K562 (cell line): ENCODE results near the gene AGRP. TPM values are rescaled to one million over a fixed set of nuclear protein-coding genes. Genes with fewer than 3 reads are reported as not detected.

ENCODE experiments used
- AFF4 ChIP-seq: sonication (generic); formaldehyde crosslinking; IDR thresholded peaks from 2 replicates; pipeline ENCODE4 v1.8.0; 2023; ENCODE audit warnings: mild to moderate bottlenecking, missing genetic modification reagents
- E2F4 ChIP-seq: sonication (generic); formaldehyde crosslinking; IDR thresholded peaks from 2 replicates; pipeline ENCODE4 v1.8.0; 2022; ENCODE audit warnings: mild to moderate bottlenecking, low read depth, missing genetic modification reagents
- EGR1 ChIP-seq: fragments of 450-650 bp; conservative IDR thresholded peaks from 2 replicates; pipeline ENCODE4 v1.6.1; 2017; ENCODE audit warnings: mild to moderate bottlenecking
- FOXO4 ChIP-seq: fragments of 450-650 bp; formaldehyde crosslinking; IDR thresholded peaks from 2 replicates; pipeline ENCODE4 v1.4.0; 2020; ENCODE audit warnings: mild to moderate bottlenecking, moderate library complexity
- FOXP1 ChIP-seq: sonication (generic); formaldehyde crosslinking; IDR thresholded peaks from 2 replicates; pipeline ENCODE4 v1.8.0; 2022; ENCODE audit warnings: mild to moderate bottlenecking, missing genetic modification reagents
- HDAC2 ChIP-seq: fragments of 450-650 bp; IDR thresholded peaks from 2 replicates; pipeline ENCODE4 v1.6.1; 2016; ENCODE audit warnings: mild to moderate bottlenecking
- ID3 ChIP-seq, 2 experiments: fragments of 250-450 bp in 1 of 2; fragments of 450-650 bp in 1 of 2; sonication (Bioruptor Pico) in 1 of 2; IDR thresholded peaks; 2 replicates each; pipeline versions ENCODE4 v1.6.1 to v1.8.0; 2016 to 2021; ENCODE audit warnings: mild to moderate bottlenecking in 2 of 2, moderate library complexity in 2 of 2, missing compliant biosample characterization in 1 of 2, missing genetic modification characterization in 1 of 2
- NR2C2 ChIP-seq, 2 experiments: fragments of 200-800 bp in 1 of 2; sonication (Bioruptor generic) in 1 of 2; sonication (generic) in 1 of 2; formaldehyde crosslinking in 1 of 2; IDR thresholded peaks; 2 replicates each; pipeline versions ENCODE4 v1.6.1 to v1.8.0; 2016 to 2022; ENCODE audit warnings: mild to moderate bottlenecking in 1 of 2, missing compliant biosample characterization in 1 of 2, missing genetic modification characterization in 1 of 2, missing genetic modification reagents in 1 of 2
- RBM15 ChIP-seq: fragments of 200-400 bp; formaldehyde crosslinking; IDR thresholded peaks from 2 replicates; pipeline ENCODE4 v1.6.1; 2018; ENCODE audit warnings: mild to moderate bottlenecking, low read length, moderate library complexity; ENCODE audit not compliant: insufficient read depth
- RUNX1 ChIP-seq: sonication (generic); IDR thresholded peaks from 2 replicates; pipeline ENCODE4 v1.6.1; 2016; ENCODE audit warnings: antibody characterized with exemption, low read depth
- SRSF7 ChIP-seq: fragments of 200-400 bp; formaldehyde crosslinking; optimal IDR thresholded peaks from 2 replicates; pipeline ENCODE3; 2017; ENCODE audit warnings: mild to moderate bottlenecking, low read depth, low read length
- TAF9B ChIP-seq: fragments of 450-650 bp; IDR thresholded peaks from 2 replicates; pipeline ENCODE4 v1.6.1; 2018; ENCODE audit warnings: mild to moderate bottlenecking; ENCODE audit not compliant: partially characterized antibody
- TCF7 ChIP-seq: sonication (generic); IDR thresholded peaks from 2 replicates; pipeline ENCODE4 v1.6.1; 2016; ENCODE audit warnings: antibody characterized with exemption, borderline replicate concordance
- UBTF ChIP-seq, 2 experiments: IDR thresholded peaks; 2 replicates each; pipeline ENCODE4 v1.6.1; 2012; ENCODE audit warnings: improper control_type of control experiment in 2 of 2, low read depth in 2 of 2, low read length in 2 of 2, borderline replicate concordance in 1 of 2
- ZNF133 ChIP-seq: fragments of 250-450 bp; sonication (Bioruptor Pico); IDR thresholded peaks from 2 replicates; pipeline ENCODE4 v1.4.0; 2020; ENCODE audit warnings: mild to moderate bottlenecking
- ZNF263 ChIP-seq: sonication (generic); formaldehyde crosslinking; IDR thresholded peaks from 2 replicates; pipeline ENCODE4 v1.8.0; 2022; ENCODE audit warnings: mild to moderate bottlenecking, missing genetic modification reagents, borderline replicate concordance
- polyA plus RNA-seq, 8 experiments: library from polyadenylated mRNA; depleted of rRNA in 4 of 8; stranded (reverse) in 5 of 8; unstranded in 3 of 8; fragments of >200 nt; fragmentation: Nextera tagmentation in 2 of 8; fragmentation: Illumina TruSeq in 1 of 8; extraction: Ambion mirVana in 2 of 8; extraction: Trizol in 1 of 8; gene quantifications; 2 replicates each; pipeline versions ENCODE4 v1.2.1 to v1.2.3, GENCODE V29; 2011 to 2014; ENCODE audit warnings: inconsistent platforms in 1 of 8, missing spikeins in 1 of 8
- total RNA-seq, 7 experiments: library from RNA; depleted of rRNA in 6 of 7; stranded (reverse); fragments of >200 nt in 6 of 7; fragmentation: Illumina TruSeq in 2 of 7; extraction: Trizol in 2 of 7; gene quantifications; 2 replicates each; pipeline versions ENCODE4 v1.2.1 to v1.2.3, GENCODE V29; 2011 to 2021; ENCODE audit warnings: low replicate concordance in 1 of 7

Gene AGRP
- total and polyA plus RNA-seq, 9 of the 15 experiments (the other 6 are each of a cell fraction or from before 2014, with no cell fraction given) = not detected

GRCh38 chr16:67480833-67481560 is 2.4 kb downstream of the AGRP start, which contains the start of gene ATP6V0D1 (continued):
- TF ChIP-seq TAF9B (peak; percentile 78), E2F4 (0 out of 2 replicates have a peak, but pooled peaks have one; percentile 11), RBM15 (no peak), FOXO4 (no peak), NR2C2 (CRISPR knock-in tag; IDR thresholded peaks at IDR 0.05) (peak; percentile 54; the same call in 1 of the 2 replicates), NR2C2 (tag; IDR thresholded peaks at IDR 0.05) (peak; percentile 76), SRSF7 (no peak), AFF4 (CRISPR knock-in tag) (peak; percentile 24; the same call in 1 of the 2 replicates), EGR1 (peak; percentile 90), RUNX1 (0 out of 2 replicates have a peak, but pooled peaks have one; percentile 27), ZNF263 (CRISPR knock-in tag) (peak; percentile 61), HDAC2 (peak; percentile 88), ZNF133 (no peak), ID3 (CRISPR knock-in tag; IDR thresholded peaks at IDR 0.05) (no peak), ID3 (tag; IDR thresholded peaks at IDR 0.05) (no peak), TCF7 (no peak), FOXP1 (CRISPR knock-in tag) (peak; percentile 91), UBTF (IDR thresholded peaks at IDR 0.05; ENCODE audit: borderline replicate concordance in 1 of 2, low read depth in 2 of 2, low read length in 2 of 2) (peak in 1 of 2 experiments; percentile 56; a peak in 1 of 4 replicates)
